MM.1S (cell line): ENCODE data around the gene PCSK1.

Source experiments
- DNase-seq: peaks from one replicate; pipeline ENCODE4 v3.0.0-alpha.2; 2015
- H2AFZ ChIP-seq: fragments of 300-600 bp; sonication (generic); 2 replicates; pipeline ENCODE4 v1.6.0; 2016; ENCODE audit warnings: antibody characterized with exemption, low read length
- H3F3A ChIP-seq: fragments of 300-600 bp; sonication (generic); 2 replicates; pipeline ENCODE4 v1.6.1; 2016; ENCODE audit warnings: mild to moderate bottlenecking, antibody characterized with exemption, low read length, moderate library complexity, mixed read lengths; ENCODE audit not compliant: insufficient read depth
- H3K27ac ChIP-seq: fragments of 300-600 bp; sonication (generic); 2 replicates; pipeline ENCODE4 v1.5.1; 2016; ENCODE audit warnings: mild to moderate bottlenecking, low read length
- H3K27me3 ChIP-seq: fragments of 300-600 bp; sonication (generic); replicated peaks from 2 replicates; pipeline ENCODE4 v1.6.0; 2016; ENCODE audit warnings: low read length; ENCODE audit not compliant: insufficient read depth
- H3K36me3 ChIP-seq: fragments of 300-600 bp; sonication (generic); replicated peaks from 2 replicates; pipeline ENCODE4 v1.6.1; 2016; ENCODE audit warnings: mild to moderate bottlenecking, low read length, mixed read lengths; ENCODE audit not compliant: insufficient read depth
- H3K4me1 ChIP-seq: fragments of 300-600 bp; sonication (generic); 2 replicates; pipeline ENCODE4 v1.6.1; 2016; ENCODE audit warnings: low read length, mixed read lengths
- H3K4me2 ChIP-seq: fragments of 300-600 bp; sonication (generic); 2 replicates; pipeline ENCODE4 v1.6.0; 2016; ENCODE audit warnings: low read depth, low read length
- H3K4me3 ChIP-seq: fragments of 300-600 bp; sonication (generic); 2 replicates; pipeline ENCODE4 v1.5.1; 2016; ENCODE audit warnings: low read length, mixed read lengths
- H3K79me2 ChIP-seq: fragments of 300-600 bp; sonication (generic); 2 replicates; pipeline ENCODE4 v1.6.1; 2016; ENCODE audit warnings: mixed run types, low read length, mixed read lengths
- H3K9ac ChIP-seq: fragments of 300-600 bp; sonication (generic); 2 replicates; pipeline ENCODE4 v1.6.1; 2016; ENCODE audit warnings: low read length, mixed read lengths
- H3K9me2 ChIP-seq: fragments of 300-600 bp; sonication (generic); replicated peaks from 2 replicates; pipeline ENCODE4 v1.6.1; 2016; ENCODE audit warnings: mild to moderate bottlenecking, low read length, mixed read lengths; ENCODE audit not compliant: insufficient read depth
- H3K9me3 ChIP-seq: fragments of 300-600 bp; sonication (generic); replicated peaks from 2 replicates; pipeline ENCODE4 v1.6.1; 2016; ENCODE audit warnings: mild to moderate bottlenecking, low read length, mixed read lengths; ENCODE audit not compliant: insufficient read depth
- H4K20me1 ChIP-seq: fragments of 300-600 bp; sonication (generic); 2 replicates; pipeline ENCODE4 v1.6.1; 2016; ENCODE audit warnings: mild to moderate bottlenecking, low read length, moderate library complexity, mixed read lengths; ENCODE audit not compliant: insufficient read depth
- EZH2 ChIP-seq: fragments of 300-600 bp; sonication (generic); optimal IDR thresholded peaks from 2 replicates; pipeline ENCODE3; 2017; ENCODE audit warnings: low read depth, mild to moderate bottlenecking, antibody characterized with exemption, low read length, mixed read lengths
- EZH2phosphoT487 ChIP-seq: fragments of 300-600 bp; sonication (generic); IDR thresholded peaks from 2 replicates; pipeline ENCODE4 v1.6.1; 2018; ENCODE audit warnings: antibody characterized with exemption, low read length
- TF ChIP-seq, protein P1 (sequence below): fragments of 300-600 bp; sonication (generic); IDR thresholded peaks from 2 replicates; pipeline ENCODE4 v1.5.1; 2016; ENCODE audit warnings: antibody characterized with exemption, low read length, mixed read lengths

The PCSK1 gene

DNA sequence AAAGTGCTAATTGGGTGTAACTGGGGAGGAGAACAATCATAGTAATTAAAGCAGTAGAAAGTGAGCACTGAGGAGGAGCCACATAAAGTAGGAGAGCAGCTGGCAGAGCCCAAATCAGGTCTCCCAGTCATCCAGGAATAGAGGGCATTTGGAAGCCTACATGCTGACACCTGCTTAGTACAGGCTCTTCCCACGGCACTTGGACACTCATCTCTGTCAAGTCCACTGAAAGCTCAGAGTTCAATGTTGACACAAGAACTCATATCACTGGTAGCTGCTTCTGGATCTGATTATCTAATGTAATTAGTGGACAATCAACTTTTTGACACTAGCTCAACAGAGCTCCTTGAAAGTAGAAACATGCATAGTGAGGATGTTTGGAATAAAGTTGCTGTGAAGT lies 45.9 kb upstream of the PCSK1 start:
- Histone ChIP-seq H4K20me1 (no peaks in the 10 kb centered on the region), H3K4me2 (no peak overlapping the region), H3F3A (no peaks in the 10 kb centered on the region), H3K27me3 (no peaks in the 10 kb centered on the region), H3K9me2 (no peaks in the 10 kb centered on the region), H3K79me2 (no peaks in the 10 kb centered on the region), H3K9me3 (no peaks in the 10 kb centered on the region), H3K36me3 (no peaks in the 10 kb centered on the region), H2AFZ (no peak overlapping the region), H3K4me3 (no peak overlapping the region), H3K27ac (no peak overlapping the region), H3K9ac (no peak overlapping the region), H3K4me1 (no peaks in the 10 kb centered on the region)
- no peak for DNase-seq
- TF ChIP-seq, protein P1, sequence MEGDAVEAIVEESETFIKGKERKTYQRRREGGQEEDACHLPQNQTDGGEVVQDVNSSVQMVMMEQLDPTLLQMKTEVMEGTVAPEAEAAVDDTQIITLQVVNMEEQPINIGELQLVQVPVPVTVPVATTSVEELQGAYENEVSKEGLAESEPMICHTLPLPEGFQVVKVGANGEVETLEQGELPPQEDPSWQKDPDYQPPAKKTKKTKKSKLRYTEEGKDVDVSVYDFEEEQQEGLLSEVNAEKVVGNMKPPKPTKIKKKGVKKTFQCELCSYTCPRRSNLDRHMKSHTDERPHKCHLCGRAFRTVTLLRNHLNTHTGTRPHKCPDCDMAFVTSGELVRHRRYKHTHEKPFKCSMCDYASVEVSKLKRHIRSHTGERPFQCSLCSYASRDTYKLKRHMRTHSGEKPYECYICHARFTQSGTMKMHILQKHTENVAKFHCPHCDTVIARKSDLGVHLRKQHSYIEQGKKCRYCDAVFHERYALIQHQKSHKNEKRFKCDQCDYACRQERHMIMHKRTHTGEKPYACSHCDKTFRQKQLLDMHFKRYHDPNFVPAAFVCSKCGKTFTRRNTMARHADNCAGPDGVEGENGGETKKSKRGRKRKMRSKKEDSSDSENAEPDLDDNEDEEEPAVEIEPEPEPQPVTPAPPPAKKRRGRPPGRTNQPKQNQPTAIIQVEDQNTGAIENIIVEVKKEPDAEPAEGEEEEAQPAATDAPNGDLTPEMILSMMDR = no peak
- no peak for TF ChIP-seq EZH2
- TF ChIP-seq EZH2phosphoT487 = no peak

DNA sequence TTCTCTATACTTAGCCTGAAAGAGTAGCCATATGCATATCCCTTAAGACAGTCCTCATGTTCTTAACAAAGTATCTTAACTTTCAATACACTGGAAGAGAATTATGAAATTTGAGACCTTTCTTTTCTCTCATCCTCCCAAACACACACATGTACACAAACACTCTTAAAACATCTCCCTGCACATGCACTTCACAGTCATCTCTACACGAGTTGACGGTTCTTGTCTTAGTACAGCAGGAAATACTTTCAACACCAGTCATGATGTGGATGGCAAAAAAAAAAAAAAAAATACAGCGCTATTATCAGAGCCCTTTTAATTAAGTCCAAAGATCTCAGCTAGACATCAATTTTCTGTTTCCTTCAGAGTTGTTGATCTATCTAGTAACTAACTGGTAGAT lies 43.6 kb upstream of the PCSK1 start:
- no peak overlapping the region for H2AFZ ChIP-seq
- no peaks in the 10 kb centered on the region for H3K79me2 ChIP-seq
- H3K4me2 ChIP-seq = no peak overlapping the region
- no peaks in the 10 kb centered on the region for H3K9me2 ChIP-seq
- H3K27ac ChIP-seq = no peak overlapping the region
- no peak overlapping the region for H3K9ac ChIP-seq
- H3K4me3 ChIP-seq = no peak overlapping the region
- H3K9me3 ChIP-seq = no peaks in the 10 kb centered on the region
- H3F3A ChIP-seq = no peaks in the 10 kb centered on the region
- no peak for DNase-seq
- no peaks in the 10 kb centered on the region for H4K20me1 ChIP-seq
- no peaks in the 10 kb centered on the region for H3K36me3 ChIP-seq
- no peaks in the 10 kb centered on the region for H3K27me3 ChIP-seq
- no peaks in the 10 kb centered on the region for H3K4me1 ChIP-seq
- TF ChIP-seq, protein P1 = no peak
- TF ChIP-seq EZH2 = no peak
- no peak for TF ChIP-seq EZH2phosphoT487

DNA sequence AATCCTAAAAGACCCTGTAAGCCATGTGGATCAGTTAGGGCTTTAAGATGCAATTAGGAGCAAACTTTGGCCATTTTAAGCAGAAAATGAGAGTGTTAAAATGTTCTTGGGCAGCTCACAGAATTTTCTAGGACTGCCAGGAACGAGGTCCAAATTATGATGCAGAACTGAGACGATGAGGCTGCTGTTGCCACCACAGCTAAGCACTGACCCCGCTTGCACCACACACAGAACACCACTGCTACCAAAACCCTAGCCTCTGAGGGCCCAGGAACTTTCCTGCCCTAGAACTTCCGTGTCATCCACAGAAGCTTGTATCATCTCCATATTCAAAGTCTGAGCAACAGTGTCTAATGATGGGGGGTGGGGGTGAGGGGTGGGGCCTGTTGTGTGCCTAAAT lies 41.0 kb upstream of the PCSK1 start:
- Histone ChIP-seq H3K27me3 (no peaks in the 10 kb centered on the region), H3K27ac (no peak overlapping the region), H3K4me2 (no peak overlapping the region), H2AFZ (no peak overlapping the region), H3K4me3 (no peak overlapping the region), H3K4me1 (no peaks in the 10 kb centered on the region), H3K9me3 (no peaks in the 10 kb centered on the region), H3F3A (no peaks in the 10 kb centered on the region), H4K20me1 (no peaks in the 10 kb centered on the region), H3K9me2 (no peaks in the 10 kb centered on the region), H3K79me2 (no peaks in the 10 kb centered on the region), H3K36me3 (no peaks in the 10 kb centered on the region), H3K9ac (no peak overlapping the region)
- no peak for TF ChIP-seq EZH2phosphoT487
- TF ChIP-seq, protein P1 = no peak
- TF ChIP-seq EZH2 = no peak
- no peak for DNase-seq
